WTC11 (cell line): ENCODE data around the gene IDUA.

Source experiments
- AFF4 ChIP-seq: sonication (generic); formaldehyde crosslinking; IDR thresholded peaks from 2 replicates; pipeline ENCODE4 v1.8.1; 2023; ENCODE audit warnings: mild to moderate bottlenecking, missing genetic modification reagents, borderline replicate concordance
- CREM ChIP-seq: sonication (generic); formaldehyde crosslinking; IDR thresholded peaks from 2 replicates; pipeline ENCODE4 v1.8.1; 2022; ENCODE audit warnings: mild to moderate bottlenecking, missing genetic modification reagents, moderate library complexity
- CTCF ChIP-seq: fragments of 200-600 bp; IDR thresholded peaks from 2 replicates; pipeline ENCODE4 v1.8.0; 2022; ENCODE audit warnings: antibody characterized with exemption
- E2F5 ChIP-seq: sonication (generic); formaldehyde crosslinking; IDR thresholded peaks from 2 replicates; pipeline ENCODE4 v1.8.1; 2022; ENCODE audit warnings: mild to moderate bottlenecking, moderate library complexity, missing genetic modification reagents
- HMGXB4 ChIP-seq: sonication (generic); formaldehyde crosslinking; IDR thresholded peaks from 2 replicates; pipeline ENCODE4 v1.8.1; 2023; ENCODE audit warnings: mild to moderate bottlenecking, moderate library complexity, missing genetic modification reagents
- NR2C2 ChIP-seq: sonication (generic); formaldehyde crosslinking; IDR thresholded peaks from 2 replicates; pipeline ENCODE4 v1.8.0; 2022; ENCODE audit warnings: mild to moderate bottlenecking, missing genetic modification reagents
- PREB ChIP-seq: sonication (generic); formaldehyde crosslinking; IDR thresholded peaks from 2 replicates; pipeline ENCODE4 v1.8.1; 2022; ENCODE audit warnings: mild to moderate bottlenecking, missing genetic modification reagents, moderate library complexity, borderline replicate concordance
- SMAD4 ChIP-seq: sonication (generic); formaldehyde crosslinking; IDR thresholded peaks from 2 replicates; pipeline ENCODE4 v1.8.0; 2022; ENCODE audit warnings: mild to moderate bottlenecking, missing genetic modification reagents
- TCF7 ChIP-seq: sonication (generic); formaldehyde crosslinking; IDR thresholded peaks from 2 replicates; pipeline ENCODE4 v1.8.0; 2022; ENCODE audit warnings: mild to moderate bottlenecking, low read depth, missing genetic modification reagents, moderate library complexity
- TEAD4 ChIP-seq: sonication (generic); formaldehyde crosslinking; IDR thresholded peaks from 2 replicates; pipeline ENCODE4 v1.8.0; 2022; ENCODE audit warnings: mild to moderate bottlenecking, missing genetic modification reagents
- USF2 ChIP-seq: sonication (generic); formaldehyde crosslinking; IDR thresholded peaks from 2 replicates; pipeline ENCODE4 v1.8.1; 2023; ENCODE audit warnings: mild to moderate bottlenecking, missing genetic modification reagents, moderate library complexity
- ZNF232 ChIP-seq: sonication (generic); formaldehyde crosslinking; IDR thresholded peaks from 2 replicates; pipeline ENCODE4 v1.8.0; 2022; ENCODE audit warnings: mild to moderate bottlenecking, missing genetic modification reagents
- ZNF317 ChIP-seq: sonication (generic); formaldehyde crosslinking; IDR thresholded peaks from 2 replicates; pipeline ENCODE4 v1.8.1; 2023; ENCODE audit warnings: low read depth, mild to moderate bottlenecking, moderate library complexity, missing genetic modification reagents, borderline replicate concordance

GRCh38 chr4:1027915-1028238 is 41.0 kb downstream of the IDUA start:
- TF ChIP-seq CTCF (no peak), USF2 (no peak), AFF4 (no peak), PREB (no peak), CREM (no peak), TCF7 (CRISPR knock-in tag) (no peak), ZNF317 (no peak), HMGXB4 (CRISPR knock-in tag) (no peak), NR2C2 (CRISPR knock-in tag) (no peak), TEAD4 (CRISPR knock-in tag) (no peak), ZNF232 (CRISPR knock-in tag) (no peak), SMAD4 (no peak), E2F5 (no peak)
